ENCODE measurements around the gene FAM50A. TPM values are rescaled to one million over a fixed set of nuclear protein-coding genes. Genes with fewer than 3 reads are reported as not detected.

FAM50A gene
- polyA plus RNA-seq, 3 donors from 2014 or later = 45.2 to 63.3 (median 53.3) TPM

- peak within 1 kb of the TSS; percentile 85 to 88 (median 87) for H3K27ac Mint-ChIP-seq
- peaks cover 0 to 4% (median 0%) of the 10 kb centered on the region in 3 donors for H3K36me3 Mint-ChIP-seq
- no peaks in the 10 kb centered on the region for H3K9me3 Mint-ChIP-seq
- H3K27me3 Mint-ChIP-seq (ENCODE audit: low read depth in 3 of 3) = peaks cover 6 to 16% (median 13%) of the 10 kb centered on the region in 3 donors
- DNase-seq = peak; percentile 64 to 74 (median 73)
- H3K4me1 Mint-ChIP-seq = peaks cover 10 to 15% of the 10 kb centered on the region in 2 donors
- H3K4me3 Mint-ChIP-seq = peak within 1 kb of the TSS; percentile 77 to 85 (median 80)
Measured at GRCh38 chrX:154436983-154437752, 6.8 kb upstream of the FAM50A start, which contains the start of gene GDI1. TSS of gene GDI1 (plus strand) at chrX:154437154. CDS start at chrX:154437255, 101 bp downstream.

GRCh38 chrX:154437971-154438893 lies 5.7 kb upstream of the FAM50A start:
- Mint-ChIP-seq H3K4me1 (peaks cover 10 to 16% of the 10 kb centered on the region in 2 donors), H3K36me3 (peaks cover 0 to 3% (median 0%) of the 10 kb centered on the region in 3 donors), H3K9me3 (no peaks in the 10 kb centered on the region), H3K4me3 (peak overlapping the region; percentile 63 to 82 (median 80)), H3K27me3 (ENCODE audit: low read depth in 3 of 3) (peaks cover 6 to 16% (median 13%) of the 10 kb centered on the region in 3 donors), H3K27ac (peak overlapping the region; percentile 48 to 88 (median 78))
- DNase-seq = no peak

GRCh38 chrX:154439841-154440240 lies 4.1 kb upstream of the FAM50A start:
- no peaks in the 10 kb centered on the region for H3K36me3 Mint-ChIP-seq
- peaks cover 6 to 16% (median 9%) of the 10 kb centered on the region in 3 donors for H3K27me3 Mint-ChIP-seq (ENCODE audit: low read depth in 3 of 3)
- peak overlapping the region in 2 of 5 donors; percentile 30 to 58 for H3K4me3 Mint-ChIP-seq
- no peaks in the 10 kb centered on the region for H3K9me3 Mint-ChIP-seq
- H3K27ac Mint-ChIP-seq = peak overlapping the region in 1 of 6 donors; percentile 57
- peaks cover 10 to 21% of the 10 kb centered on the region in 2 donors for H3K4me1 Mint-ChIP-seq
- no peak for DNase-seq

GRCh38 chrX:154440623-154441357 lies 3.2 kb upstream of the FAM50A start:
- Mint-ChIP-seq H3K9me3 (no peaks in the 10 kb centered on the region), H3K4me1 (peaks cover 10 to 24% of the 10 kb centered on the region in 2 donors), H3K36me3 (no peaks in the 10 kb centered on the region), H3K27me3 (ENCODE audit: low read depth in 3 of 3) (peaks cover 6 to 16% (median 9%) of the 10 kb centered on the region in 3 donors), H3K27ac (no peak overlapping the region), H3K4me3 (no peak overlapping the region)
- no peak for DNase-seq

- H3K4me1 Mint-ChIP-seq = peaks cover 4 to 20% of the 10 kb centered on the region in 2 donors
- H3K9me3 Mint-ChIP-seq = no peaks in the 10 kb centered on the region
- DNase-seq = no peak
- H3K36me3 Mint-ChIP-seq = no peaks in the 10 kb centered on the region
- no peak overlapping the region for H3K4me3 Mint-ChIP-seq
- peak overlapping the region in 2 of 6 donors; percentile 17 to 68 for H3K27ac Mint-ChIP-seq
- peaks cover 2 to 11% (median 6%) of the 10 kb centered on the region in 3 donors for H3K27me3 Mint-ChIP-seq (ENCODE audit: low read depth in 3 of 3)
Measured at GRCh38 chrX:154441564-154441963, 2.4 kb upstream of the FAM50A start.

GRCh38 chrX:154441984-154442707 lies 1.8 kb upstream of the FAM50A start:
- Mint-ChIP-seq H3K36me3 (no peaks in the 10 kb centered on the region), H3K9me3 (no peaks in the 10 kb centered on the region), H3K27me3 (ENCODE audit: low read depth in 3 of 3) (peaks cover 2 to 14% (median 6%) of the 10 kb centered on the region in 3 donors), H3K4me3 (peak overlapping the region in 1 of 5 donors; percentile 18), H3K27ac (peak overlapping the region in 2 of 6 donors; percentile 12 to 17), H3K4me1 (peaks cover 4 to 20% of the 10 kb centered on the region in 2 donors)
- DNase-seq = no peak

GRCh38 chrX:154443479-154443910 lies 446 bp upstream of the FAM50A start:
- no peak for DNase-seq
- H3K9me3 Mint-ChIP-seq = no peaks in the 10 kb centered on the region
- H3K27me3 Mint-ChIP-seq (ENCODE audit: low read depth in 3 of 3) = peaks cover 0 to 3% (median under 1%) of the 10 kb centered on the region in 3 donors
- peak overlapping the region; percentile 78 to 92 (median 82) for H3K27ac Mint-ChIP-seq
- peak overlapping the region; percentile 53 to 78 (median 69) for H3K4me3 Mint-ChIP-seq
- no peaks in the 10 kb centered on the region for H3K36me3 Mint-ChIP-seq
- peaks cover 4 to 13% of the 10 kb centered on the region in 2 donors for H3K4me1 Mint-ChIP-seq

- Mint-ChIP-seq H3K4me3 (peak overlapping the region in 4 of 5 donors; percentile 35 to 64 (median 48)), H3K4me1 (peaks cover 0 to 9% of the 10 kb centered on the region in 2 donors), H3K9me3 (no peaks in the 10 kb centered on the region), H3K36me3 (no peaks in the 10 kb centered on the region), H3K27ac (peak overlapping the region in 3 of 6 donors; percentile 10 to 46 (median 21)), H3K27me3 (ENCODE audit: low read depth in 3 of 3) (peaks cover 0 to 3% (median 1%) of the 10 kb centered on the region in 3 donors)
- no peak for DNase-seq
Measured at GRCh38 chrX:154444755-154445246, 860 bp downstream of the FAM50A start.

GRCh38 chrX:154445776-154446175 lies 1.8 kb downstream of the FAM50A start:
- no peaks in the 10 kb centered on the region for H3K9me3 Mint-ChIP-seq

GRCh38 chrX:154446430-154446829 lies 2.5 kb downstream of the FAM50A start:
- Mint-ChIP-seq H3K4me3 (no peak overlapping the region), H3K27me3 (ENCODE audit: low read depth in 3 of 3) (peaks cover 0 to 3% (median 1%) of the 10 kb centered on the region in 3 donors), H3K36me3 (no peaks in the 10 kb centered on the region), H3K9me3 (no peaks in the 10 kb centered on the region), H3K4me1 (peaks cover 0 to 9% of the 10 kb centered on the region in 2 donors), H3K27ac (peak overlapping the region in 3 of 6 donors; percentile 13 to 44 (median 43))
- DNase-seq = no peak

More at GRCh38 chrX:154445776-154446175, 1.8 kb downstream of the FAM50A start:
- Mint-ChIP-seq H3K27ac (peak overlapping the region in 2 of 6 donors; percentile 43 to 87), H3K27me3 (ENCODE audit: low read depth in 3 of 3) (peaks cover 0 to 3% (median 1%) of the 10 kb centered on the region in 3 donors), H3K4me1 (peaks cover 0 to 9% of the 10 kb centered on the region in 2 donors), H3K4me3 (peak overlapping the region in 1 of 5 donors; percentile 41), H3K36me3 (no peaks in the 10 kb centered on the region)
- no peak for DNase-seq

GRCh38 chrX:154448484-154448883 lies 4.5 kb downstream of the FAM50A start:
- no peak for DNase-seq
- Mint-ChIP-seq H3K27me3 (ENCODE audit: low read depth in 3 of 3) (peaks cover 0 to 3% (median 1%) of the 10 kb centered on the region in 3 donors), H3K4me3 (no peak overlapping the region), H3K9me3 (no peaks in the 10 kb centered on the region), H3K4me1 (peaks cover 0 to 6% of the 10 kb centered on the region in 2 donors), H3K36me3 (no peaks in the 10 kb centered on the region), H3K27ac (no peak overlapping the region)

- Mint-ChIP-seq H3K4me3 (no peak overlapping the region), H3K27me3 (ENCODE audit: low read depth in 3 of 3) (peaks cover 0 to 3% (median 1%) of the 10 kb centered on the region in 3 donors), H3K27ac (no peak overlapping the region), H3K36me3 (no peaks in the 10 kb centered on the region), H3K9me3 (no peaks in the 10 kb centered on the region), H3K4me1 (peaks cover 0 to 4% of the 10 kb centered on the region in 2 donors)
- no peak for DNase-seq
Measured at GRCh38 chrX:154449618-154450017, 5.7 kb downstream of the FAM50A start.
